GM04503 (cell line): ENCODE results near the gene TCF19.
"Not testable (repeated sequence)": the region's sequence is repeated elsewhere in the genome, so short reads cannot be mapped to it uniquely, and the experiment has no call there.

ENCODE experiments used
- DNase-seq: peaks from one replicate; pipeline ENCODE4 v3.0.0-alpha.2; 2012; ENCODE audit warnings: low read depth

The TCF19 gene

GRCh38 chr6:31183287-31183686 is 24.9 kb downstream of the TCF19 start:
- not testable (repeated sequence) for DNase-seq

GRCh38 chr6:31183859-31184258 is 25.5 kb downstream of the TCF19 start:
- not testable (repeated sequence) for DNase-seq

DNA sequence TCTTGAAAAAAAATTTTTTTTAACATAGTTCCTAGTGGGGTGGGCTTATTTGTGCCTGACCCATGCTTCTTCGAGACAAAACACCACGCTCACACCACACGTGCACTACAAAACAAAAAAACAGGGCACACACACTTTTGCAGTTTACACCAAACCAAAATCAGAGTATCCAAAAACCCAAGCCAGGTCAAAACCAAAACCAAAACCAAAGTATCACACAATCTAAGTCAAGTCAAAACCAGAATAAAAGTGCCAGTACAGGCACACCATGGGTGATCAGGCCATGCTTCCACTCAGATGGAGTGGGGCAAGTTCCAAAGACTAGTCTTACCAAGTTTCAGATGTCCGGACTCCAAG is 27.3 kb downstream of the TCF19 start:
- not testable (repeated sequence) for DNase-seq

DNA sequence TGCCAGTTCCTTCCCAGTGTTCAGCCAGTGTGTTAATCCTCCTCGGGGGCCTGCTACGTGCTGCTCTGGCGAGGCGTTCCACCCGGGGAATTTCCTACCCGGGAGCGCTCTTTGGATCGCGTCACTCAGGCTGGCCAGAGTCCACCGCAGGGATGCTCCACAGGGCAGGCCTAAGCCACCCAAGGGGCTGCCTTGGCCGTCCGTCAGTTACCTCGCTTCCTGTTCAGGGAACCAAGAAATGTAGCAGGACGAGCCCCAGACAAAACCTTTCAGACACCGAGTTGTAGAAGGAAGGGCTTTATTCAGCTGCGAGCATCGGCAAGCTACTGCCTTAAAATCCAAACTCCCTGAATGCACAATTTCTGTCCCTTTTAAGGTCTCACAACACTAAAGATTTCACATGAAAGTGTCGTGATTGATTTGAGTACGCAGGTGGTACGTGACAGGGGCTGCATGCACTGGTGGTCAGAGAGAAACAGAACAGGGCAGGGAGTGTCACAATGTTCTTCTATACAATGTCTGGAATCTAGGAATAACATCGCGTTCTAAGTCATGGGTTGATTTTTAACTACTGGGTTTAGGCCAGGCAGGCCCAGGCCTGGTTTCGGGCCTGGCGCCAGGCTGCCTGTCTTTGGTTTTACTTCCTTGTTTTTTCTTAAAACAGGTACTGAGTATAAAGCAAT is 27.8 kb downstream of the TCF19 start:
- DNase-seq, result no peak

GRCh38 chr6:31187780-31188194 is 29.4 kb downstream of the TCF19 start:
- DNase-seq, result no peak

DNA sequence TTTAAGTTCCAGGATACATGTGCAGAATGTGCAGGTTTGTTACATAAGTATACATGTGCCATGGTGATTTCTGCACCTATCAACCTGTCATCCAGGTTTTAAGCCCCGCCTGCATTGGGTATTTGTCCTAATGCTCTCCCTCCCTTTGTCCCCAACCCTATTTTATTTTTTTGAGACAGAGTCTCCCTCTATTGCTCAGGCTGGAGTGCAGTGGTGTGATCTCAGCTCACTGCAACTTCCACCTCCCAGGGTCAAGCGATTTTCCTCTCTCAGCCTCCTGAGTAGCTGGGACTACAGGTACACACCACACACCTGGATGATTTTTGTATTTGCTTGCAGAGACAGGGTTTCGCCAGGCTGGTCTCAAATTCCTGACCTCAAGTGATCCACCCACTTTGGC is 30.8 kb downstream of the TCF19 start:
- DNase-seq, result not testable (repeated sequence)

- no peak for DNase-seq
Measured at GRCh38 chr6:31190488-31190887, 32.1 kb downstream of the TCF19 start.

GRCh38 chr6:31192431-31193105 is 34.2 kb downstream of the TCF19 start:
- DNase-seq, result not testable (repeated sequence)

DNA sequence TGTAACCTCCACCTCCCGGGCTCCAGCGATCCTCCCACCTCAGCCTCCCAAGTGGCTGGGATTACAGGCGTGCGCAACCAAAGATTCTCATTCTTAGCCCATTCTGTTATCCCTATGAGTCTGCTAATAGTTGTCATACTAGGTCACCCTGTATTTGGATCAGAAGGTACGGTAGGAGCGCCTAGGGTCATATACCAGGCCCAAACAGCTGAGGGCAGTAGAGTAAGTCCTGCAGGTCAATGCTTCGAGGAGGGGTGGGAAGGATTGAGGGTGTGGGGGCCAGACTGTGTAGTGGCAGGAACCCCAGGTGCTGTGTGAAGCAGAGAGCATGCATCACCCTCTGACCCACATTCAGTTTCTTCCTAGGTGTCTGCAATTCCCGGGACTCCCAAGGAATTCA is 34.8 kb downstream of the TCF19 start:
- DNase-seq, result no peak

DNA sequence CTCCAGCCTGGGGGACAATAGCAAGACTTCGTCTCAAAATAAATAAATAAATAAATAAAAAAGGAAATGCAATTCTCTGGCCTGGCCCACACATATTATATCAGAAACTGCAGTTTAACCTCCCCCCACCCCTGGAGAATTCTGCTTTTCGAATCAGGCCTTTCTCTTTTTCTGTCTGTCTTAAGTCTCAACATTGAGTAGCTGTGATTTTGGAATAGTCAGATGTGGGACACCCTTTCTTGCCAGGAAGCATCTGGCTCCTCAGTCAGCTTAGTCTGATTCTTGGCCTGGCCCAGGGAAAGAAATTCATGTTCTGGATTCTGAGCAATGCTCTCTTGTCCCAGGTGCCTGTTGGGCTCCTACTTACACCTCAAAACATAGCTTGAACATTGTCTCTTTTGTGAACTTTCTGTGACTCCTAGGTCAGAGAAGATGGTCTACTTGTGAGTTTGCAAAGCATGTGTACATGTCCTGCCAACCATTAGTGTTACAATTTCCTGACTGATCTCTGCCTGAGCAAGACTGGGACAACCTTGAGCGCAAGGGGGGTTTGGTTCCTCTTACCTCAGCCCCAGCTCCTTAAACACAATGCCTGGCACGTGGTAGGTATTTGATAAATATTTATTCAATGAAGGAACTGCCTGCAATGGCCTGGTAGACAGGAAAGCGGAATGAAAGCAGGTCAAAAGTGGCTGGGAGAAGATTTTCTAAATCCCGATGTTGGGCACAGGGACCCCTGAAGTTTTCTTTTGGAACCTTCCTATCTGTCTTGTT is 35.9 kb downstream of the TCF19 start:
- DNase-seq, result no peak

- DNase-seq, result not testable (repeated sequence)
Measured at GRCh38 chr6:31195308-31195979, 37.1 kb downstream of the TCF19 start.

DNA sequence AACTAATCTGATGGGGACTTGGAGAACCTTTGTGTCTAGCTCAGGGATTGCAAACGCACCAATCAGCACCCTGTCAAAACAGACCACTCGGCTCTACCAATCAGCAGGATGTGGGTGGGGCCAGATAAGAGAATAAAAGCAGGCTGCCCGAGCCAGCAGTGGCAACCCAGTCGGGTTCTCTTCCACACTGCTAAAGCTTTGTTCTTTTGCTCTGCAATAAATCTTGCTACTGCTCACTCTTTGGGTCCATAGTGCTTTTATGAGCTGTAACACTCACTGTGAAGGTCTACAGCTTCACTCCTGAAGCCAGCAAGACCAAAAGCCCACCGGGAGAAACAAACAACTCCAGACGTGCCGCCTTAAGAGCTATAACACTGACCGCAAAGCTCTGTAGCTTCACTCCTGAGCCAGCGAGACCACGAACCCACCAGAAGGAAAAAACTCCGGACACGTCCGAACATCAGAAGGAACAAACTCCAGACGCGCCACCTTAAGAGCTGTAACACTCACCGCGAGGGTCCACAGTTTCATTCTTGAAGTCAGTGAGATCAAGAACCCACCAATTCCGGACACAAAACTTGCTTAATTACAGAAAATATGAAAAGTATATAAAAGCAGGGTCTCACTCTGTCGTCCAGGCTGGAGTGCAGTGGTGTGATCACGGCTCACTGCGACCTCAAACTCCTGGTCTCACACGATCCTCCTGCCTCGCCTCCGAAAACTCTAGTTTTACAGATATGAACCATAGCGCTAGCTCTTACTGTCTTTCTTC is 38.0 kb downstream of the TCF19 start:
- not testable (repeated sequence) for DNase-seq

DNA sequence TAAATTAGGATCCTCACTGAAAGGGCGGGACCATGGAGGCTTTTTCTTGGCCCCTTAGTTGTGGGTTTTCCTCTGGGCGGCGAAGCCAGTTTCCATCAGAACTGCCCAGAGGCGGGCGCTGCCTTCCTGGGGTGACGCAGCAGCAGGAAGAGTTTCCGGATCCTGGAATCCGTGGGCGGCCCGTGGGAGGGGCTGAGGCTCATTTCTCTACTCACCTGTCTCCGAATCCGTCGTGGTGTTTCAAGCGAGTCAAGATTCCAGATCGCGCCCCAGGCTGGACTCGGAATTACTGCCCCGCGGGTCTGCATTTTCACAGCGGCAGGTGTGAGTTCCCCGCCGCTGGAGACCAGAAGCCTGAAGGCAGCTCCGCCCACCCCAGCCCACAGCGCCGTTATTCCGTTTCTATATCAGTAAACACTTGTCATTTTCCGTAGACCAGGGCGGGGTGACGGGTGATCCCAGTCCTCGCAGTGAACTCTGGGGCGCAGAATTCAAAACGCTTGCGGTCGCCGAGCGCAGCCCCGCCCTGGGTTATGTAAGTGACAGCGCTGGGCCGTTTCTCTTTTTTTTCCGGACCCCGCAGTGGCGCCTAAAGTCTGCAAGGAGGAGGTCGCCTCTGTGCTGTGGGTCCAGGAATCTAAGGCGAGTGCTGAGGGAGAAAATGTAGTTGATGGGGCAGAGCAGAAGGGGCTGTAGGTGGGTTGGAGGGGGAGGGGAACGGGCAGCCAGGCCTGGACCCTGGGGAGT is 39.3 kb downstream of the TCF19 start:
- peak; percentile 32 for DNase-seq

DNA sequence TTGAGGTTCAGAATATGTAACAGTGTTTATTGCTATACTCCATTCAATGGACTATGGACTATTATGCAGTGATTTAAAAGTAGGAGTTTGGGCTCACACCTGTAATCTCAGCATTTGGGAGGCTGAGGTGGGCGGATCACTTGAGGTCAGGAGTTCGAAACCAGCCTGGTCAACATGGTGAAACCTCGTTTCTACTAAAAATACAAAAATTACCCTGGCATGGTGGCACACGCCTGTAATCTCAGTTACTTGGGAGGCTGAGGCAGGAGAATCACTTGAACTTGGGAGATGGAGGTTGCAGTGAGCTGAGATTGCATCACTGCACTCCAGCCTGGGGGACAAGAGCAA is 40.7 kb downstream of the TCF19 start:
- DNase-seq, result not testable (repeated sequence)

DNA sequence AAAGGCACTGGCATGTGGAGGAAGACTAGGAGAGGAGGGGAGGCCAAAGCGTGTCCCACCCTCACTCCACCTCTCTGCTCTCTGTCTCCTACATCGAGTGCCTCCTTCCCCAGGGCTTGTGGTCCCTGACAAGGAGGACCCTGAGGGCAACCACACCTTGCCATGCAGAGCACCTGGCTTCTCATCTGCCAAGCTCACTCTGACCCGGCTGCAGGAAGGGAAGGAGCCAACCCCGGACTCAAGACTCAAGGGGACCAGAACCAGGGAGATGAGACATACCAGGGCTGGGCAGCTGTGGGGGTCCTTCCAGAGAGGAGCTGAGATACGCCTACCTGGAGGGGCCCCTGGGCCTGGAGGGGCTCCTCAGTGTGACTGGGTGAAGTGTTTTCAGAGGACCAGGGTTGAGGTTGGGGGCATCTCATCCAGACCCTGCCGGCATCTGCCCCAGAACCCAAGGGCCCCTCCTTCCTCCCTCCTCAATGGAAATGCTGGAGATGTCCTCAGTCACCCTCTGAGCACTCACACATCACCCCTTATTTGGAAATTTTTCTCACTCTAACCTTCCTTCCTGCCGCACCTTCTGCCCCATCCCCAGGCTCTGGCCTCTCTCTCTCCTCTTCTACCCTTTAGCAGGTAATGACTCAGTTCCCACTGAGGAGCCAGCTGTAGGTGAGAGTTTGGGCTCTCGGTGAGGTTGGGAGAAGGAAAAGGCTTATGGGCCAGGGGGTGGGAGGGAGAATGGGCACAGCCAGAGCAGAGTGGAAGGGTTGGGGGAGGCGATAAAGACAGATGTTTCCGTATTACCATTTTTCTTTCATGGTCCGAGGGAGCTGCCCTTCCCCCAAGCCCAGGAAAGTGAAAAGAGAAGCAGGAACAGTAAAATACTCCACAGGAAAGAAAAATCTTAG is 44.1 kb downstream of the TCF19 start:
- DNase-seq, result no peak

- DNase-seq, result no peak
Measured at GRCh38 chr6:31203345-31203979, 45.1 kb downstream of the TCF19 start.

DNA sequence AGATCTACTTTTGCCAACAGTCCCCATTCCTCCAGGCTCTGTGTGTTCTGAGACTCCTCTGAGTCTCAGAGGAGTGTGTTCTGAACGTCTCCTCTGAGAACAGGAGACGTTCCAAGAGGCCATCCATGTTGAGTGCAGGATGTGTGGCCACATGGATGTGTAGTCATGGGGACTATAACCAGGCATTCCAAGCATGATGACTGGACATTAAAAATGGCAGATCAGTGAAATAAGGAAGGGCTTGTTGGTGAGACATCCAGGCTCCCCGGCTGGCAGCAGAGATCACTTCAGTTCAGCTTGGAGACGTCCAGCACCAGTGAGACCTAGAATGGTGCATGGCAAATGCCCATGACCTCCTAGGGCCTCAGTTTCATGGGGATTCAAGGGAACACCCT is 46.4 kb downstream of the TCF19 start:
- DNase-seq, result no peak

DNA sequence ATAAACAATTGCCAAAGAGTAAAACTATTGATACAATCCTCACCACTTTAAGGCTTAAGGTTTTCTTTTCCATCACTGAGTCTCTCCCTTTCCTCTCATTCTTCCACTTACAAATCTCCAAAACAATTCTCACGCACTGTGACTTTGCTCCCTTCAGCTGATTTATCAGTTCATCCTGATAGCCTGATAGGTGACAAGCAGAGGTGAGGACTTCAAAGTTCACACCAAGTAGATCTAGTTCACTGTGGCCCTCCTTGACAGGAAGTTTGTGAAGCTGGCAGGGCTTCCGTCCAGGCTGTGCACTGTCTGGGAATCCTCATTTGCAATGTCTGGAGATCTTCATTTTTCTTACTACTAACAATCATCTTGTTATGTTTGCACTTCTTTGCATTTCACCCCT is 47.2 kb downstream of the TCF19 start:
- DNase-seq, result no peak

DNA sequence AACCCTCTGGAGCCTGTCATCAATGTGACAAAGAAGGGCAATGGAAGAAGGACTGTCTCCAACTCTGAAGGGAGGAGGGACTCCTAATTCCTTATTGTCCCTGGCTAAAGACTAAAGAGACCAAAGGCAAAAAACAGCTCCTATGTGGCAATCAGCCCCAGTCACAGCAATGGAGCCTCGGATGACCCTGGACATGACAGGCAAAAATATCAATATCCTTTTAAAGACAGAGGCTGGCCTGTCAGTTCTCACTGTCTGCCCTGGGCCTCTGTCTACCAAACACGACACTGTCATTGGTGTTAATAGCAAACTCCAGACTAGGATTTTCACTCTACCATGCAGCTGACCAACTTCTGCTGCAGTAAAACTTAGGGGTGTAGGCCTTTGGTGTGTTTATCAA is 50.1 kb downstream of the TCF19 start:
- no peak for DNase-seq

- DNase-seq, result no peak
Measured at GRCh38 chr6:31209137-31209536, 50.7 kb downstream of the TCF19 start.
